ENCODE data around the gene PPFIA4.
A peak's percentile ranks its signal among the peaks of the same experiment; 100 is the strongest.
"Not testable (repeated sequence)": the region's sequence is repeated elsewhere in the genome, so short reads cannot be mapped to it uniquely, and the experiment has no call there.

PPFIA4 gene

DNA sequence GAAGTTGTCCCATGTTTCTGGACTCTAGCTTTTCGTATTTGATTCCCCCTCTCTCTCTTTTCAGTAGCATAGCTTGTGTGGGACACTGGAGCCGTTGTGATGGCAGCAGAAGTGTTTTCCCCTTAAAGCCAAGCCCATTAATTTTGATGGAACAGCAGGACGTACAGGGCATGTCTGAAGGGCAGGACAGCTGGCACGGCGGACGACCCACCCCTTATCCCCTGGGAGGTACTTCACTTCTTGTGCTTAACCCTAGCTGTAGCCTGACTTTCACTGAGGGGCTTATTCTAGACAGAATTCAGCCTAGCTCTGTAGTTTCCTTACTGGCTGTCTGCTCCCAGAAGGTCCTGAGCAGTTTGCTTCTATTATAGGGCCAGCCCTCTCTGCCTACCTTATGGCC is 8.6 kb upstream of the PPFIA4 start:
- DNase-seq: no peak

DNA sequence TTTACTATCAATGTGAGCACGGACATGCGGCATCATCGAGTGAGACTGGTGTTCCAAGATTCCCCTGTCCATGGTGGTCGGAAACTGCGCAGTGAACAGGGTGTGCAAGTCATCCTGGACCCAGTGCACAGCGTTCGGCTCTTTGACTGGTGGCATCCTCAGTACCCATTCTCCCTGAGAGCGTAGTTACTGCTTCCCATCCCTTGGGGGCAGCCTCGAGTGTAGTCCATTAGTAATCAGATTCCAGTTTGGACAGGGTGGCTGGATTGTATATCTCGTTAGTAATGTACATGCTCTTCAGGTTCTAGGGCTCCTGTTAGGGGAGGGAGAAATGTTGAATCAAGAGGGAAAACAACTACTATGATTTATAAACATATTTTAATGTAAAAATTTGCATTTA is 3.4 kb upstream of the PPFIA4 start:
- not testable (repeated sequence) for DNase-seq

DNA sequence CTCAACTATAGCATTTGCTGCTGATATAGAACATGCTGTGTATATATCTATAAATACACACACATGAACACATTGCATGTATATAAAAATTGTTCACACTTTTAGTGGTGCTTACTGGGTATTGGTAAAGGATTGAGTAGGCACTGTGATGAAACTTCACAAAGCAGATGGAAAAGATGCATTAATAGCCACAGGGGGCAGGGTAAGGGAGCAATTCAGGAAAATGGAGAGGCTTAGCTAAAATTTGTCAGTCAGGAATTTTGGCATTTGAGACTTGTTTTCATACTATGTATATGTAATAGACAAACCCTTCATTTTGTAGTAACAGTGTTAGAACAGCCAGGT is 633 bp upstream of the PPFIA4 start:
- DNase-seq: no peak

DNA sequence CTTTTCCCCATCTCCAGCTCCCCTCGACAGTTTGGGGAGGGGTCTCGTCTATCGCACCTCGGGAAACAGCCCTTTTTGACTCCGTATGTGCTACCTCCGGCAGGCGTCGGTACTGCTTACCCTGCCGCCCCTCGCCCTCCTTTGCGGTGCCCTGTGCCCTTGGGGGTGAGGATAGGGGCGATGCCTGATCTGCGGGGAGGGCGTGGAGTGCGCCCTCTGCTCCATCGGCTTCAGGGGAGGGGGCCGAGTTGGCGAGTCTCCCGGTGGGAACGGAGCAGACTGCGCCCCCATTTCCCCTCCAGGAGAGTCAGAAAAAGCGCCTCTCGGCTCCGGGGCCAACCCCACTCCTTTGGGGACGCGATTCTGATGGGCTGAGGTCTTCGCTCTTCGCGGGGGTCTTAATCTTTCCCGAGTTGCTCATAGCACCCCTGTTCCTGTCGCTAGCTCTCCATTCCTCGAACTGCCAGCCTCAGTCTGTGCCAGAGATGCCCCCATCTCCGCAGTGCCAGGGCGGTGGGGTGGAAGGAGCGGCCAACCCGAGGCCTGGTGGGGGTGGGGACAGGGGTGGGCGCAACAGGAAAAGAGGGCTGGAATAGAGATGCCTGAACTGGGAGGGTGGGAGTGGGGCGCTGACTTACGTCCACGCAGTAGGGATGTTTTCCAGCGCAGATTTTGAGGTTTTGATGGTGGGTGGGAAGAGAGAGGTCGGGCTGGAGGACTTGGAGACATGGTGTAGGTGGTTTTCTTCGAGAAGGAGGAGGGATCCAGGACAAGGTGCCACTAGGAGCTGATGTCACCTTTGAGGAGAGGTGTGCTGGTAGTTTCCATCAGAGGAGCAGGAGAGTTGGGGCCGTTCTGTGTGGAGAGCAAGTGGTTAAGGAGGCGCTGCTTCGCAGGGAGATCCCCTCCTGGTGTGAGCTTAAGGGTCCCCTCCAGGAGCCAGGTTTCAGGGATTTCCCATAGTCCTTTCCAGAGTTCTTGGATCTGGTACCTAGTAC is 674 bp downstream of the PPFIA4 start:
- DNase-seq: no peak

DNA sequence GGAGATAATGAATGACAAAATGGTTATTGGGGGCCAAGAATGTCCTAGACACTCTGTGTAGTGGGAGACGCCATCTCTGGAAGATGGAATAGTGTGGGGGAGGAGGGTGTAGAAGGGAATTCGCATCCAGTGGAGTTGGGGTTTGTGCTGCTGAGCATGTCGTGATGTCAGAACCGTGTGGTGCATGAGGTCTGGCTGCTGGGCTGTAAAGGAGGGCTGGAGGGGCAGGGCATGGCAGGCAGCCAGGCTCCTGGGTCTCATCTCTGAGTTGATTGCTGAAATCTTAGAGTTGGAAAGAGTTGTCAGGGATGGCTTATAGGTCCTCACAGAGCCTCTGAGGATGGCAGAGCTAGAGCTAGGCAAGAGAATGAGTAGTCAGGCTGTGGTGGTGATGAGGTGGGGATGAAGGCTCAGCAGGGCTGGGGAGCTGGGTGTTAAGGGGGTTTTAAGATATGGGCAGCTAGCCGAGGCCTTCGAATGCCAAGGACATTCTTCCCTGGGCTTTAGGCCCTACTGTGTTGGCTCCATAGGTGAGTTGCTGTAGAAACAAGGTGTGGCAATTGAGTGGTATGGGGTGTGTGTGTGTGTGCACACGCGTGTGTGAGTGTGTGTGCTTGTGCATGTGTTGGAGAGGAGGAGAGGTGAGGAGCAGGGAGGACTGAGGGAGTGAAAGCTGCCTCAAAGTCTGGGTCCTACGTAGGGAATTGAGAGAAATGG is 1.9 kb downstream of the PPFIA4 start:
- no peak for DNase-seq

DNA sequence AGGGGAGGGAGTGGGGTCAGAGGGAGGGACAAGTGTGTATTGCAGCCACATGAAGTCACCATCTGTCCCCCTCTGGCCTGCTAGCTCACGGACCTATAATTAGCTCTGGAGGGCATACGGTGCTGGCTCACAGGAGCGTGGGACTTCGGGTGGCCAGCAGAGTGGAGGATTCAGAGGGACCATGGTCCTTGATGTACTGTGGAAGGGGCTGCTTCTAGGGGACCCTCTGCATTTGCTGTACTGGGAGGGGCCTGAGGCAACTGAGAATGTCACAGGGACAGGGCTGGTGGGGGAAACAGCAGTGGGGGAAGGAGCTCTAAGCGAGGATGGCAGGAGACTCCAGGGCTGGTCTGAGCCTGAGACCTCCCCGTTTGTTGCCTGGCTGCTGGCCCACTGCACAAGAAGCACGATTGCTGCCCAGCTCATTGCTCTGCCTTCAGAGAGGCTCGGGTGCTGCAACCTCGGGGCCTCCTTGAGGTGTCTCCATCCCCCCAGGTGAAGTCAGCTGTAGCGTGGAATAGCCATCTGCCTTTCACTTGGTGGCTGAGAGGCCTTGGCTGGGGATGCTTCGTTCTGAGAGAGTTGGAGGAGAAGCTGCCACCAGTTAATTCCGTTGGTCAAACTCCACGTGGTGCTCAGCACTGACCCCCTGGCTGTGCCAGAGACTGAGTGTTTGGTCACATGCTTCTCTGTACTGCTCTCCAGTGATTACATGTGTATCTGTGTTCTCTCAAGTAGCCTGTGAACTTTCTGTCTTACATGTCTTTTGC is 2.7 kb downstream of the PPFIA4 start:
- DNase-seq: no peak

DNA sequence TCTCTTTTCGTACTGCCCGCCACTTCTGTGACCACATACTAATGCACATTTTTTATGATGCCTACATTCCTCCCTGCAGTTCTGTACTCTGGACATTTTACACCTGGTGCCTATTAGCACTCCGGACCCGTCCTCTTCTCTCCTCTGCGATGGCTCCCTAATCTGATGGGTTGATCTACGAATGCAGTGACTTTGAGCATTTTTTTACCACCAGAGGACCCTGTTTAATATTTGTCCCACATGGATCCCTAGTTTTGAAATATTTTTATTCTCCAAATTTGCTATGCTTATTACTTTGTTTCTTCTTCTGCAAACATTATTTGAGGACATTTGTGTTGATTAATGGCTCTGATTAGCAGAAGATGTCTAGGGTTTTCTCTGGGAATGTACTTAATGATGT is 5.2 kb downstream of the PPFIA4 start:
- DNase-seq: no peak

DNA sequence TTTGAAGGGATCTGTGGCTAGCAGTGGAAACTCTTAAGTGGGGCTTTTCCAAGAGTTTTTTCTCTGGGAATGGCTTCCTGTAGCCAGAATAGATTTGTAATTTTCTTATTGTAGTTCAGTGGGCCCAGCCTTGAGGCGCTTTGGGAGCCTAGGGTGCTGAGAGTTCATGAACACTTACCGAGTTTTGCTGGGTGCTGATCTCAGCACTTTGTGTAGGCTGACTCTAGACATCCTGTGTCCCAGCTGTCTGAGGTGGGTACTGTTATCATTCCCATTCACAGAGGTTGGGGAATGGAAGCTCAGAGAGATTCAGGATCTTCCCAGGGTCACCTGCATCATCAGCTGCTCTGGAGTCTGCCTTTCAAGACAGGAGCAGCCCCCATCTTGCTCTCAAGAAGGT is 7.0 kb downstream of the PPFIA4 start:
- DNase-seq: no peak

DNA sequence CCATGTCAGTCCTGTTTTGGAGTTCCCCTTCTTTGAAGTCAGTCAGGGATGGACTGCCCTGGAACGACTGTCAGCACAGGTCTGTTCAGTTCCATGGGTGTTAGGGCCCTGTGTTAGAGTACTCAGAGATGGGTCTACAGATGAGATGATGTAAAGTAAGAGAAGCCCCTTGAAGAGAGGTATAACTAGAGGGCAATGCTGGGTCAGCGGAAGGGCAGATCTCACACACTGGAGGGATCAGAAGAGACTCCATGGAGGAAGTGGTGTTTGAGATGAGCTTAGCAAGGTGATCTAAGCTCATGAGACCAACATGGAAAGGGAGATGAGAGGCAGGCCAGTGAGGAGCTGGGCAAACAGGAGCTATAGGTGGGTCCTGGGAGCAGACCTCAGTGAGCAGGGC is 7.6 kb downstream of the PPFIA4 start:
- DNase-seq: no peak

DNA sequence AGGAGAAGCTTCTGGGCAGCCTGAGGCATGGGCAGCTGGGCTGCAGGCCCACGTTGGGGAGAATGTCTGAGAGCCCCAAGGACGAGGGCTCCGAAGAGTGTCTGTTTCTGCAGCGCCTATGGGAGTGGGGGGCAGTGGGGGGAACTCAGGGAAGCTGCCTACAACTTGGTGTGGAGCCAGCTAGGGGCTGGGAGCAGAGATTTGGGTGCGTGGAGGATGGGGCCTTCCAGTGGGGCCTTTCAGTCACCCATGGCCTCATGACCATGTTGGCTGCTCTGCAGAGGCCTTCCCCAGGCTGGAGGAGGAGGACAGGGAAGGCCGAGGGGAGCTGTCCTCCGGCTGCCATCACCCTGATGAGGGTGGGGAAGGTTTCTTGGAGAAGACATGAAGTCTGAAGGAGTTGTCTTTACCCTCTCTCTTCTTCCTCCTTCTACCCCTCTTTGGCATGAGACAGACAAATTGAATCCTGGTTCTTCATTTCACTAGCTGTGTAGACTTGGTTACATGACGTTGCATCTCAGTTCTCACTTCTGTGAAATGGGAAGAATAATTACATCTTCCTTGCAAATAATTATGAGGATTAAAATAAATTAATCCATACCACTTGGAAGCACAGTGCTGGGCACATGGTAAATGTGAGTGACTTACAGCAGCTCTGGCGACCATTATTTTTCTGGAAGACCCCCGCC is 8.3 kb downstream of the PPFIA4 start:
- DNase-seq: no peak

DNA sequence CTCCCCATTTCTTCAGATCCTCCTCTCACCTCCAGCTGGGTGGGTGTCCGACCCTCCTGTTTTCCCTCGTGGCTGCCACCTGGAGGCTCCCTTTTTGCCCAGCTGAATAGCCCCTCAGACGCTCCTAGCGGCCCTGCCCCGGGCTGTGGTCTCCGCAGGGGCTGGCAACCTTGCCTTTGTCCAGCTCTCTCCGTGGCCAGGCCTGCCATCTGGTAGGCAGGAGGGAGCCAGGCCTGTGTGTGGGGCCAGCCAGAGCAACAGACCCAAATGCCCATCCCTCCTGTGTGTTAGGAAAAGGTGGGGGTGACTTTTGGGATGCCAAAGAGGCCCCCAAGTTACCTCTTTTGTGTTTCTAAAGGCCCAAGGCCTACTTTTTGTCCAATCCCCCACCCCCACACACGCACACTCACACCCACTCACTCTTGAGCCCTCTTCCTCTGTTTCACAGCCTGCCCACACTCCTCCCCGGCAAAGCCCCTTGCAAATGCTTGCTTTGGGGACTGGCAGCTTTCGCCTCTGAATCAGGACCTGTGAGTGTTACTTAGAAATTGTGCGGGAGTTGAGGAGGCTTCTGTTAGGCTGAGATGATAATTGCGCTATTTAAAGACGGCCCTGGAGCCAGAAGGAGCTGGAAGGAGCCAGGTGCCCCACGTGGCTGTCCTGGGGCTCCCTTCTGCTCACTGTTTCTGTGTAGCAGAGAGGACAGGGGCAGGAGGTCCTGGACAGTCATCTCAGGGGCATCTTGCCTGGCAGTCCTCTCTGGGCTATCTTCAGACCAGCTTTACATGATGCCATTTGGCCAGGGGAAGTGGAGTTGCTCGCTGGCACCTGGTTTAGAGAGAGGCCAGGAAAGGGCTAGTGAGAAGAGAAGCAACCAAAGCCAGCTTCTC is 9.1 kb downstream of the PPFIA4 start:
- no peak for DNase-seq

DNA sequence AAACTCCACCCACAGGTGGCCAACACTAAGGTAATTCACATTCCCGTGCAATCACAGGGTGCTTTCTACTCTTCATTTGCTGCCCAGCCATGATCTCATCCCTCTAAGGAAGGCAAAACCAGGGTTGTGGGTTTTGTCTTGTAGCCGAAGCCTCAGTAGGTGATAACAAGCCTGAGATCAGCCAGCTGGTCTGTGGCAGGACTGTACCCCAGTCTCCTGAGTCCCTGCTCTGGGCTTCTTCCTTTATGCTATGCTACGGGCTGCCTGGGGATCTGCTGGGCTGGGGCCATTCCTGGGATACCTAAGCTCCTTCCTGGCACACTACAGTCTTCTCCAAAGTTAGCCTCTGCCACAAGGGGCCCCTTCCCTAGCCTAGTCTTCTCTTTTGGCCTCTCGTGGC is 9.8 kb downstream of the PPFIA4 start:
- DNase-seq: no peak

DNA sequence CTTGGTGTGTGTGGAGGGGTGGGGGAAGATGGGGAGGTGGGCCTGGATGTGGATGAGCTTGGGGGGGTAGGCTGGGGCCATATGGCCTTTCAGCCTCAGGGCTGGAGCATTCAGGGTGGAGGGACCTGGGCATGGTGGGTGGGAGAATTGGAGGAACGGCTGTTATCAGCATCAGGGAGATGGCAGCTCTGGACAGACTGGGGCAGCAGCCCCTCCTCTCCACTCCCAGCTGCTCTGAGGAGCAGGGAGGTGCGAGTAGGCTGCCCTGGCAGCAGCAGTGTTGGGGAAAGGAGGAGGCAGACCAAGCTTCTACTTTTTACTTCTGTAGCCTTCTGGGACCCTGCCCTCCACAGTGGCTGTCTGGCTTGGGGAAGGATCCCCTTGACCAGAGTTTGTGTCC is 10.2 kb downstream of the PPFIA4 start:
- DNase-seq: no peak

DNA sequence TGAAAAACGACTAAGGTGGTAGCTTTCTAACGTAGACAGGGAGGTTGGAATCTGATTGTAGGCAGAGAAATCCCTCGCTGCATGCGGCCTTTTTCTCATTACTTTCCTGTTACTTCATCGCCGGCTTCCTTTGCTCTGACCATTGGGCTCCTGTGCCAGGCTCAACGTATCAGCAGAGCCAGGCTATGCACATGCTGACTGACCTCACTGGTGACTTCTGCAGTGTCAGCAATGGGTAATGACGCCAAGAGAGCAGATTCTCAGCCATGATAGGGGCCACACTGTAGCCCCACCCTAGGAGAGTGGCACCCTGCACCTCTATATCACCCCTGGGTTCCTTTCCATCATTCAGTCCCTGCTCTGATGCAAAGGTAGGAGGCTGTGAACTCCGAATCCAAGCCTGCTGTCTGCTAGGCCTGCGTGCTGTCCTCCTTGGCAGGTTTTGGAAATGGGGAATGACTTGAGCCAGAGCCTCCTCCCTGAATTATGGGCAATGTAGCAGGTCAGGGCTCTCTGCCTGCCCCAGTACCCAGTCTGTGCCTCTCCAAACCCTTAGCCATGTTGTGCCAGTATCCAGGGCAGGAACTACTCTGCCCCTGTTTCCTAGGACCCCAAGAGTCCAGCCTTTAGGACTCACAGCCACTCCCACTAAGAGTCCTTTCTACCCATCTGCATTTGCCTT is 11.4 kb downstream of the PPFIA4 start:
- no peak for DNase-seq

DNA sequence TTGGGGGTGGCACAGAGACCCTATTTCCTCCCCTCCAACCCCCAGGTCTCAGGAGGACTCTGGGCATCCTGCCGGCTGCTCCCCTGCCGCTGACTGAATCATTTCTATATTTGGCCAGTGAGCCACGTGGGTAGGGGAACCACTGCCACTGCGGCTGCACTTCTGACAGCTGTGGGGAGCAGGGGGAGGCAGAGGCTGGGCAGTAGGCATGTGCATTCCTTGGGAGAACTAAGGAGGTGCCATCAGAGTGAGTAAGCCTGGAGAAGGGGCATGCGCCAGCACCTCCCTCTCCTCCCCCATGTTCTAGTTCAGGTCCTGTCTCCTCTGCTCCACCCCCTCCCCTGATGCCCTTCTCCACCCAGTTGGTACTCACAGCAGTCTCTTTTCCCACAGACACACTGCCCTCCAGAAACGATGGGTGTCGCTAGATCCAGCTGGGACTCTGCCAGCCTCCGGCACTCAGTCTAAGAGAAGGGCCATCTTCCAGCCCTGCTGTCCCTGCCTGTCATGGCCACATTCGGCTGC is 12.0 kb downstream of the PPFIA4 start:
- no peak for DNase-seq

DNA sequence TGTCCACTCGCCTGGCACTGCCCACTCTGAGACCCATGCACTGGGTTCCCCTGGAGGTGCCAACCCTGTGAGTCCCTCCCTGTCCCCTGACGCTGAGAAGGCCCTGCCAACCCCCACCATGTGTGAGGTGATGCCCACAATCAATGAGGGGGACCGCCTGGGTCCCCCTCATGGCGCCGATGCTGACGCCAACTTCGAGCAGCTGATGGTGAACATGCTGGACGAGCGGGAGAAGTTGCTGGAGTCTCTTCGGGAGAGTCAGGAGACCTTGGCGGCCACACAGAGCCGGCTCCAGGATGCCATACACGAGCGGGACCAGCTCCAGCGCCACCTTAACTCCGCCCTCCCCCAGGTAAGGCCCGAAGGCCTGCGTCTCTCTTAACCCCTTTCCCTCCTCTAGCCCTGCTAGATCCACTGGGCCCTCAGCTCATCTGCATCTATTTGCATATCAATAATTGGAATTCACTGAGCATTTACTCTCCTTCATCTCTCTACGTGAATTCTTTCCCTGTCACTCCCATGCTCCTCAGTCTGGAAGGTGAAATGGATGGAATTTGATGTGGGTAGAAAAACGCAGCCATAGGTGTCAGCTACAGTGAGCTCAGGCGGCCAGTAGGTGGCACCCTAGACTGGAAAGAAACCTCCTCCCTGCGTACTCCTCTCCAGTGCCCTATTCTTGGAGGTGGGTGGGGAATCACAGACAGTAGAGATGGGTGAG is 12.8 kb downstream of the PPFIA4 start:
- peak; percentile 63 for DNase-seq

DNA sequence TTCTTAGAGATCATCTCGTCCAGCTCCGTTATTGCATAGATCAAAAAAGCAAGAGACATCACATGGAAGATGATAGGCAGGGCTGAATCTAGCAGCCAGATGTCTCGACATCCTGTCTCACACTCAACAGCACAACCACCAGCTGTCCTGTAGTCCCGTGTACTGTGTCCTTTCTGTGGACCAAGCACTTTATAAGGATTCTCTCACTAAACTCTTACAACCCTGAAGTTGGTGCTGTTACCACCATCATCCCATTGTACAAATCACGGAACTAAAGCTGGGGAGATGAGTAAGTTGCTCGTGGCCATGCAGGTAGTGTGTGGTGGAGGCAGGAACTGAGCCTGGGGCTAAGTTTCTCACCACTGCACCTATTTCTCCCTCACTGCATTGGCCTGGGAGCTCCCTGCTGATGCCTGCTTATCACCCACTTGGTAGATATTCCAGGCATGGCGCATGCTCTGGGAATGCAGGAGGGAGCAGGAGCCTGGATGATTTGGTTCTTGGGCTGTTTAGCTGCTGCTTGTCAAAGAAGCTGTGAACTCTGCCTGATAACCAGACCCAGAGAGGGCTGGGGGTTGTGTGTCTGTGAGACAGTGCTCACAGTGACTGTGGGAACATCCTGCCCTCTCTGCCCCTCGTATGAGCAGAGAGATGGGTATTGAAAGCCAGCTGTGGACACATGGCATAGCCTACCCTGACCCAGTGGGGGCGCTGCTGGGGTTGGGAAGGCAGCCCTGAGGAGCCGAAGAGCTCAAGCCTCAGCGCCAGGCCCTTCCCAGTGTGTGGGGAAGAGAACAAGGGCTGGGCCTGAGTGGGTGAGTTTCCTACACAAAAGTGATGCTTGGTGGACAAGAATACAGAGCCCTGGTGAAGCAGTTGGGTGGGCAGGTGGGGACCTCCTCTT is 13.6 kb downstream of the PPFIA4 start:
- no peak for DNase-seq

DNA sequence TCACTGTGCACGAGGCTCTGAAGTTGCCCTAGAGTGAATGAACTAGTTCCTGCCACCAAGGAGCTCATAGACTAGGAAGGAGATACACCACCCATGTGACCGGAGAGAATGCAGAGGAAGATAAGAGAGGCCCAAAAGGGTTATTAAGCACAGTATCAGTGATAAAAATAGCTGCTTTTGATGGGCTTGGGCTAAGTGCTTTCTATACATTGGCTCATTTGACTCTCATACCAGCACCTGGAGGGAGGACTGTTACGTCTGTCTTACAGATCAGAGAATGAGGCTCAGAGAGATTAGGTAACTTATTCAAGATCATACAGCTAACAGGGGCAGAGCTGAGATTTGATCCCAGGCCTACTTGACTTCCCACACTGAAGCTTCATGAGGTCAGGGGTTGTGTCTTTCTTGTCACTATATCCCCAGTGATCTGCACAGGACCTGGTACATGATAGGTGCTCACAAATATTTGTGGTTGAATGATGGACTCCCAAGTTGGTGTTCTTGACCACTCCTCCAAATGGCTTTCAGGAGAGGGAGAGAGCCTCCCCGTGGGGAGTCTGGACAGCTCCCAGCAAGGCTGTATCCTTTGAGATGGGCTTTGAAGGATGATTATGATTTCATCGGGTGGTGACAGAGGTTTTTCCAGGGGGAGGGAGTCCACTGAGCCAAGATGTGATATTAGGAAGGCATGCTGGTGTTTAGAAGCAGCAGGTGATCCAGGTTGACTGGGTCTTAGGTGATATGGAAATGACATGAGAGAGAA is 14.4 kb downstream of the PPFIA4 start:
- DNase-seq: no peak

All from CD4-positive, alpha-beta T cell treated with Interleukin-17A for 1 hour (primary cell).